NCI-H1417 (cell line): ENCODE measurements around the gene OGFRL1.

Source experiments
- DNase-seq, 3 experiments: peaks; one replicate each; lab custom pipeline; 2025; lab: John Stamatoyannopoulos, UW

The OGFRL1 gene

DNA sequence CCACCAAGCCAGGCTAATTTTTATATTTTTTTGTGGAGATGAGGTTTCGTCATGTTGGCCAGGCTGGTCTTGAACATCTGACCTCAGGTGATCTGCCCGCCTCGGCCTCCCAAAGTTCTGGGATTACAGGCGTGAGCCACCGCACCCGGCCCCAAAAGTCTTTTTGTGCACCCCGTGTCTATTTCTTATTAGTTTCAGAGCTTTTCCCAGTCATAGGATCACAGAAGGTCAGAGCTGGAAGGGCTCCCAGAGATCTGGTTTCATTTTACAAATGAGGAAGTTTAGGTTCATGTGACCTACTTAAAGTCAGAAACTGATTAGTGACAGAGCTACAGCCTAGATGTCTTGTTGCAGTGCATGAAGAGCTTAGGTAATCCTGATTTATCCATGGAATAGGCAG is 1.6 kb upstream of the OGFRL1 start:
- no peak for DNase-seq

- DNase-seq = no peak
Measured at GRCh38 chr6:71287926-71288227, 734 bp upstream of the OGFRL1 start.

GRCh38 chr6:71289039-71289801 is 609 bp downstream of the OGFRL1 start:
- peak in 2 of 3 experiments; percentile 62 to 71 for DNase-seq

GRCh38 chr6:71289802-71290175 is 1.2 kb downstream of the OGFRL1 start:
- no peak for DNase-seq

DNA sequence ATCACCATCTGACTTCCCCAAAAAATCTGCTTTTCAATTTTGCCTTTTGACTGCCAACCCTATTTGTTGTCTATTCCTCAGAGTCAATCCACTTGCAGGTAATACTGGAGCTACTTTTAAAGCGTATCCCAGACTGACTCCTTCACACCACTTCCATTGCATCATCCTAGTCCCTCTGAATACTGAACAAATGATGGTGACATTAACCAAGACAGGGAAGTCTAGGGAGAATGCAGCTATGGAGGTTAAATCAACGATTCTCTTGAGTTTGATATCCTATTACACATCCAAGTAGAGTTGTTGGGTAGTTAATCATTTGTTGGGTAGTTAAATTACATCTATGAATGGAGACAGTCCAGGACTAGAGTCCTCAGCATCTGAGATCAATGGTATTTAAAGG is 2.0 kb downstream of the OGFRL1 start:
- no peak for DNase-seq

- DNase-seq = no peak
Measured at GRCh38 chr6:71292001-71292400, 3.4 kb downstream of the OGFRL1 start.

GRCh38 chr6:71294121-71294523 is 5.5 kb downstream of the OGFRL1 start:
- no peak for DNase-seq

DNA sequence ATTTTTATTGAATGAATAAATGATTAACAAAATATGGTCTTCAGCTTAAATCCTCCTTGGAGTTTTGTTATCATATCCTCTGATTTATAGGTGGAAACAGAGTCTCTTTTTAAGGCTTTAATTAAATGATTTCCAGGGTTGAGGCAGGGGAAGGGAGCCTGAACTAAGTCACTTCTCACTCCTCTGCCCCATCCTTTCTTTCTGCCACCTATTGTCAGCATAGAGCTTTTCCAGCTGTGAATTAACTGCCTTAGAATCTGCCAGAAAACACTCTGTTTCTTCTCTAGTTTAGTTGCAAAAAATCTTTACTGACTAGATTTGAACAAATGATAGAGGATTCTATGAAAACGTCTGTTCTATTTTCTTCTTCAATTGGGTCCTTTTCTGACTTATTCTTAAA is 9.8 kb downstream of the OGFRL1 start:
- no peak for DNase-seq

GRCh38 chr6:71299541-71300470 is 11.2 kb downstream of the OGFRL1 start:
- DNase-seq = no peak

GRCh38 chr6:71300561-71301168 is 12.1 kb downstream of the OGFRL1 start:
- DNase-seq = no peak

DNA sequence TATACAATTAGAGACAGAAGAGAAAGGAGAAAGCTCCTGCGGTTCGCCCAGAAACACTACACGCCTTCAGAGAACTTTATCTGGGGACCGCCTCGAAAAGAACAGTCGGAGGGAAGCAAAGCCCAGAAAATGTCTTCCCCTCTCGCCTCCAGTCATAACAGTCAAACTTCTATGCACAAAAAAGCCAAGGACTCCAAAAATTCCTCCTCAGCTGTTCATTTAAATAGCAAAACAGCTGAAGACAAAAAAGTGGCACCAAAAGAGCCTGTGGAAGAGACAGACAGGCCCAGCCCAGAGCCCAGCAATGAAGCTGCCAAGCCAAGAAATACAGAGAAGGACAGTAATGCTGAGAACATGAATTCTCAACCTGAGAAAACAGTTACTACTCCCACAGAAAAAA is 12.9 kb downstream of the OGFRL1 start:
- no peak for DNase-seq

DNA sequence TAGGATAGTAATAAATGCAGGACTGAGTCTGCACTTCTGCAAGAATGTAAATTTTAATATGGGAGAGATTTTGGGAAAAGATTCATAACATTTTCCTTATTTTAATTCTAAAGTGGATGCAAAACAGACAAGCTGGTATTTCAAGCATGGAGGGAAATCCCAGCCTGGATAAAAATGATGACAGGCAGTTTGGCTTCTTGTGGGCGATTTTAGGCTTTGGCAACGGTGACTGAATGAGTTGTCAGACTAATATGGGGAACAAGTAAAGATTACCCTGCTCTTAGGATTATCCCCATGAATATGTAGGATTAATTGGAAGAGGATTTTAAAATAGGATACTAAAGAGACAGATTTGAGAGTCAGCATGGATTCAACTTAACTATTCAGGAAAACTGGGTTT is 21.0 kb downstream of the OGFRL1 start:
- DNase-seq = no peak

GRCh38 chr6:71310261-71310660 is 21.6 kb downstream of the OGFRL1 start:
- DNase-seq = no peak

DNA sequence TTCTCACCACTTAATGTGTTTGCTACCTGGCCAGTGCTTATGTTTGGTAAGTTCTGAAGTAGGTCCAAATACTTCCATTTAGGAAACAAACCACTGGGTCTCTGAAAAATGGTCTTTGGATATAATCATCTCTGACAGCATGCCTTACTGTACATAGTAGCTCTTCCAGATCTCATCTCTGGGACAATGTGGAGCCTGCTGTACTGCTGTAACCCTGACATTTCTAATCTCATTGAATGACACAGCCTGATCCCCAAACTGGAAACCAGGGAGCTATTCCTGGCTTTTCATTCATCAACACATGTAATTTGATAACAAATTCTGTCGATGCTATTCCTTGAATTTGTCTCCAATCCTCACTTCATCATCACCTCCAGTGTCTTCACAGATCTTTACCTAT is 23.5 kb downstream of the OGFRL1 start:
- DNase-seq = no peak

- no peak for DNase-seq
Measured at GRCh38 chr6:71317441-71317840, 28.8 kb downstream of the OGFRL1 start.

DNA sequence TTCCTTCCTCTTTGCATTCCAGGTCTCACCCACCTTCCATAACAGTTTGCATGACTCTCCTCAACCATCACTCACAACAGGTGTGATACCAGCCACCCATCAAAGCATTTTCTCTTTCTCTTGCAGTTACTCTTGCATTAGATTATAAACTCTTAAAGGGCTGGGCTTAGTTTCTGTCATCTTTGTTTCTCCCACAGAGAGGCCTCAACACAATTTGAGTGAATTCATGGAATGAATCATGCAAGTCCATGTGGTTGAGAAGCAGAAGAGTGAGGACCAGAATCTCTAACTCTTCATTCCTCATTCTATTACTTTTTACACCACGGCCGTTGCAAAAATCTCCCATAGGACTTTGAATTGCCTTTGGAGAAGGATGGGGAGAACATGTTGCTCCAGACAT is 31.4 kb downstream of the OGFRL1 start:
- no peak for DNase-seq

DNA sequence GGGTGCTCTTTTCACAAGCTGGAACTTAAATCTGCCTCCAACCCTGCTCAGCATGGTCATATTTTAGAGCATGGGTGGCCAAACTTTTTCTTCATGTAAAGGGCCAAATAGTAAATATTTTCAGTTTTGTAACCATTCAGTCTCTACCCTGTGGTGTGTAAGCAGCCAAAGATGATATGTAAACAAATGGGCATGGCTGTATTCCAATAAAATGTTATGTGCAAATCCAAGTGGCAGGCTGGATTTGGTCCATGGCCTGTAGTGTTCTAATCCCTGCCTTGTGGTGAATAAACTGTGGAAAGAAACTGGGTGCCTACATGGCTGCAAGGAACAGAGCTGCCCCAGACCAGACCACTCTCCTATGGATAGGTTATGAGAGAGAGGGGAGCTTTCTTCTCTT is 32.7 kb downstream of the OGFRL1 start:
- DNase-seq = no peak

- DNase-seq = no peak
Measured at GRCh38 chr6:71324194-71324785, 35.7 kb downstream of the OGFRL1 start.

- no peak for DNase-seq
Measured at GRCh38 chr6:71326611-71327010, 38.0 kb downstream of the OGFRL1 start.

DNA sequence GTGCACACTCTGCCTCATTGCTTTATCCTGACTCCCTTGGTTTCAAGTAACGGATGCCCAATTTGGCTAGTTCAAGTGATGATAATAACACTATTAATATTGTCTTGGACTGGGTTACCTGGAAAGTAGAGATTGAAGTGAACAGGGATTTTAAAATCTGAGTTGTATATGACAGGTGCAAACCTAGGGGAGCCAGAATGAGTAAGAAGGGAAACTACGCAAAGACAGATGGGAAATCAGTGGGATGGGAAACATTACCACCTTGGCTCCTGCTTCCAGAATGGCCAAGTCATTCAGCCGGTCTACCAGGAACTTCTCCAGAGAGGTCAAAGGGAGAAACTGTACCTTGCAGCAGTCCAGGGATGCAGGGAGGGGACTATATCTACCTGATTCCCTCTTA is 41.9 kb downstream of the OGFRL1 start:
- DNase-seq = no peak

GRCh38 chr6:71332012-71332411 is 43.4 kb downstream of the OGFRL1 start:
- no peak for DNase-seq

- DNase-seq = no peak
Measured at GRCh38 chr6:71333050-71333449, 44.4 kb downstream of the OGFRL1 start.

DNA sequence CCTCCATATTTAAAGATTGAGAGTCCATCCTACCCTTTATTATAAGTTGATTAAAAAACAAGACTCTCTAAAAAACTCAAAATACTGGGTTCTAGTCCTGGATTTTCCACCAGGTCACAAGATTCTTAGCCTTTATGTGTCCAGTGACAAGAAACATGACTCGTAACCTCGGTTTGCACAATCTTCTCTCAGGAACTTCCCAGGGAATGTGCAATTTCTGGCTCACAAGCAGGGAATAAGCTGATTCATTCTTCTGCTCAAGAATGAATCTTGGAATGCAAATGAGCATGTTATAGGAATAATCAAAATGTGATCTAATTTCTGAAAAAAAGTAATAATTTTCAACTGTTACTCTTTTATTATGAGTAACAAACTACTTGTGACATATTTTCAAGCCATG is 45.1 kb downstream of the OGFRL1 start:
- DNase-seq = no peak
